GM12878 (cell line): ENCODE results near the gene FRRS1L. TPM values are rescaled to one million over a fixed set of nuclear protein-coding genes. Genes with fewer than 3 reads are reported as not detected.

Experiments used
- ATAC-seq: fragments of 200-7000 bp; cut with Tn5 transposase; 3 replicates; pipeline ENCODE4 v1.9.1; 2020; ENCODE audit warnings: mild to moderate bottlenecking, moderate library complexity
- BruUV-seq: library from RNA; stranded (reverse); fragments of 400-500 nt; replicated peaks from 2 replicates; lab custom pipeline; 2021; lab: Mats Ljungman, UMichigan
- CTCF ChIA-PET: fragments of 300-600 bp; sonication (Branson Sonifier 250); formaldehyde crosslinking; extraction: SDS; loops from one replicate; lab custom pipeline; 2021; ENCODE audit warnings: inconsistent platforms; lab: Yijun Ruan, JAX
- POLR2A ChIA-PET: fragments of 350-600 bp; formaldehyde crosslinking; extraction: SDS; loops from one replicate; lab custom pipeline; 2021; ENCODE audit warnings: inconsistent platforms; lab: Charles Lee
- RAD21 ChIA-PET: fragments of 300-600 bp; sonication (Branson Sonifier 250); formaldehyde crosslinking; loops from one replicate; lab custom pipeline; 2023; ENCODE audit warnings: antibody characterized with exemption; ENCODE audit not compliant: unreplicated experiment; lab: Charles Lee
- SMC1A ChIA-PET: fragments of 300-600 bp; sonication (Branson Sonifier 250); formaldehyde crosslinking; loops from one replicate; lab custom pipeline; 2023; ENCODE audit not compliant: unreplicated experiment, uncharacterized antibody; lab: Charles Lee
- DNase-seq: peaks from one replicate; pipeline ENCODE4 v3.0.0-alpha.2; 2011; ENCODE audit warnings: low read depth, low spot score
- FAIRE-seq: peaks from 3 replicates; lab custom pipeline; 2011; peaks lifted over from hg19 to GRCh38; lab: Jason Lieb, UNC
- H2AFZ ChIP-seq: 2 replicates; pipeline ENCODE4 v1.6.0; 2011; ENCODE audit warnings: low read depth, low read length, control low read depth; ENCODE audit not compliant: control insufficient read depth
- H3K27ac ChIP-seq: 2 replicates; pipeline ENCODE4 v1.5.1; 2011; ENCODE audit warnings: control low read depth; ENCODE audit not compliant: control insufficient read depth, insufficient read depth
- H3K27me3 ChIP-seq, 2 experiments: replicated peaks in 1 of 2; 2 replicates each; pipeline versions ENCODE4 v1.6.0 to v1.6.1; 2011; ENCODE audit warnings: low read length in 1 of 2; ENCODE audit not compliant: control insufficient read depth in 2 of 2, insufficient read depth in 2 of 2
- H3K36me3 ChIP-seq, 2 experiments: 2 replicates each; pipeline ENCODE4 v1.5.1; 2011; ENCODE audit warnings: low read length in 1 of 2; ENCODE audit not compliant: control insufficient read depth in 2 of 2, insufficient read depth in 2 of 2
- H3K4me1 ChIP-seq: 2 replicates; pipeline ENCODE4 v1.6.1; 2011; ENCODE audit warnings: mild to moderate bottlenecking, low read length, moderate library complexity, mixed read lengths; ENCODE audit not compliant: control insufficient read depth, insufficient read depth
- H3K4me2 ChIP-seq: 2 replicates; pipeline ENCODE4 v1.6.0; 2011; ENCODE audit warnings: control low read depth; ENCODE audit not compliant: control insufficient read depth, insufficient read depth
- H3K4me3 ChIP-seq: fragments of 200-600 bp; sonication (generic); 2 replicates; pipeline ENCODE4 v1.5.1; 2016
- H3K79me2 ChIP-seq: 2 replicates; pipeline ENCODE4 v1.6.0; 2011; ENCODE audit warnings: low read length; ENCODE audit not compliant: control insufficient read depth, insufficient read depth
- H3K9ac ChIP-seq: 2 replicates; pipeline ENCODE4 v1.8.0; 2011; ENCODE audit warnings: low read length, control low read depth, mixed read lengths; ENCODE audit not compliant: control insufficient read depth, insufficient read depth
- H3K9me3 ChIP-seq: replicated peaks from 3 replicates; pipeline ENCODE4 v1.5.1; 2011; ENCODE audit warnings: mild to moderate bottlenecking, low read length; ENCODE audit not compliant: control insufficient read depth, insufficient read depth
- H4K20me1 ChIP-seq: 2 replicates; pipeline ENCODE4 v1.6.0; 2011; ENCODE audit not compliant: control insufficient read depth, insufficient read depth
- LARP7 ChIP-seq: fragments of 450-650 bp; IDR thresholded peaks from 2 replicates; pipeline ENCODE4 v1.6.1; 2017; ENCODE audit warnings: mild to moderate bottlenecking
- NFYB ChIP-seq: IDR thresholded peaks from 2 replicates; pipeline ENCODE4 v1.6.1; 2011; ENCODE audit warnings: low read depth, mild to moderate bottlenecking, low read length, improper control_type of control experiment, moderate library complexity; ENCODE audit not compliant: insufficient read depth
- NR2C1 ChIP-seq: fragments of 450-650 bp; IDR thresholded peaks from 2 replicates; pipeline ENCODE4 v1.6.1; 2017; ENCODE audit warnings: antibody characterized with exemption, mild to moderate bottlenecking, moderate library complexity
- SMAD1 ChIP-seq: fragments of 450-650 bp; IDR thresholded peaks from 2 replicates; pipeline ENCODE4 v1.6.1; 2018; ENCODE audit warnings: mild to moderate bottlenecking, low read depth; ENCODE audit not compliant: partially characterized antibody
- WGBS: methylation state at CpG from one replicate; pipeline ENCODE4 v1.1.6; 2016; ENCODE audit warnings: low lambda C conversion rate; ENCODE audit not compliant: insufficient replicate concordance, insufficient coverage; ENCODE audit errors: missing lambda C conversion rate; 5-methylcytosine and 5-hydroxymethylcytosine counted together
- in situ Hi-C: fragments of 300-500 bp; cut with MboI; formaldehyde crosslinking; loops from 9 replicates; pipeline ENCODE4 v1.14.3; 2018; ENCODE audit warnings: mixed read lengths
- intact Hi-C: fragments of 100-400 bp; cut with micrococcal nuclease; formaldehyde crosslinking; loops from one replicate; pipeline ENCODE4 v1.14.2; 2022; ENCODE audit not compliant: unreplicated experiment
- polyA plus RNA-seq, 11 experiments: library from polyadenylated mRNA; depleted of rRNA in 4 of 11; unstranded in 6 of 11; stranded (reverse) in 5 of 11; fragments of >200 nt; fragmentation: Nextera tagmentation in 4 of 11; fragmentation: Illumina TruSeq in 1 of 11; extraction: Ambion mirVana in 4 of 11; extraction: Trizol in 1 of 11; gene quantifications; 1 replicate in 1 of 11; 2 replicates in 10 of 11; pipeline versions ENCODE4 v1.2.1 to v1.2.3, GENCODE V29; 2011 to 2016; ENCODE audit warnings: inconsistent platforms in 2 of 11, missing spikeins in 2 of 11, low read depth in 1 of 11
- total RNA-seq, 4 experiments: library from RNA; depleted of rRNA in 3 of 4; stranded (reverse); fragments of >200 nt in 3 of 4; fragmentation: Illumina TruSeq in 1 of 4; extraction: Trizol in 1 of 4; gene quantifications; 2 replicates each; pipeline versions ENCODE4 v1.2.1 to v1.2.3, GENCODE V29; 2013 to 2021
- TF ChIP-seq, protein P1 (sequence below): IDR thresholded peaks from 2 replicates; pipeline ENCODE4 v1.6.1; 2012; ENCODE audit warnings: low read length, inconsistent platforms
- TF ChIP-seq, protein P2 (sequence below): fragments of 450-650 bp; IDR thresholded peaks from 2 replicates; pipeline ENCODE4 v1.6.1; 2016; ENCODE audit warnings: mild to moderate bottlenecking
- TF ChIP-seq, protein P3 (sequence below), 3 experiments: IDR thresholded peaks in 2 of 3; conservative IDR thresholded peaks in 1 of 3; 2 replicates each; pipeline ENCODE4 v1.5.1; 2011; ENCODE audit warnings: low read depth in 3 of 3, low read length in 3 of 3, mild to moderate bottlenecking in 3 of 3, control low read depth in 2 of 3, moderate library complexity in 2 of 3, inconsistent platforms in 1 of 3, mixed read lengths in 1 of 3; ENCODE audit not compliant: control insufficient read depth in 2 of 3, insufficient read depth in 1 of 3; ENCODE audit errors: extremely low read depth in 1 of 3

The FRRS1L gene
- total and polyA plus RNA-seq, 10 of the 15 experiments (the other 5 are each of a cell fraction or from before 2014, with no cell fraction given): not detected

- no peak for TF ChIP-seq NR2C1
- TF ChIP-seq, protein P1, sequence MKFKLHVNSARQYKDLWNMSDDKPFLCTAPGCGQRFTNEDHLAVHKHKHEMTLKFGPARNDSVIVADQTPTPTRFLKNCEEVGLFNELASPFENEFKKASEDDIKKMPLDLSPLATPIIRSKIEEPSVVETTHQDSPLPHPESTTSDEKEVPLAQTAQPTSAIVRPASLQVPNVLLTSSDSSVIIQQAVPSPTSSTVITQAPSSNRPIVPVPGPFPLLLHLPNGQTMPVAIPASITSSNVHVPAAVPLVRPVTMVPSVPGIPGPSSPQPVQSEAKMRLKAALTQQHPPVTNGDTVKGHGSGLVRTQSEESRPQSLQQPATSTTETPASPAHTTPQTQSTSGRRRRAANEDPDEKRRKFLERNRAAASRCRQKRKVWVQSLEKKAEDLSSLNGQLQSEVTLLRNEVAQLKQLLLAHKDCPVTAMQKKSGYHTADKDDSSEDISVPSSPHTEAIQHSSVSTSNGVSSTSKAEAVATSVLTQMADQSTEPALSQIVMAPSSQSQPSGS: no peak
- TF ChIP-seq SMAD1: no peak
- DNase-seq: no peak
- Histone ChIP-seq H3K4me1 (no peaks in the 10 kb centered on the region), H2AFZ (no peak overlapping the region), H3K4me3 (no peak overlapping the region), H3K36me3 (no peaks in the 10 kb centered on the region), H3K79me2 (no peaks in the 10 kb centered on the region), H3K27me3 (peaks cover 2 to 5% of the 10 kb centered on the region in 2 experiments; a peak in 3 of 4 replicates), H3K9me3 (no peaks in the 10 kb centered on the region), H3K27ac (no peak overlapping the region), H4K20me1 (no peaks in the 10 kb centered on the region), H3K9ac (no peak overlapping the region), H3K4me2 (no peak overlapping the region)
- WGBS: 39% methylated on average over 5 of the region's 5 CpGs
- ATAC-seq: no peak
- FAIRE-seq: no peak
- BruUV-seq: no TSS peak
- in situ Hi-C loops: no loop called here
- RAD21 ChIA-PET: no interaction called here
- POLR2A ChIA-PET: interaction anchor here (0.6 kb wide), 1 partner anchor 11 kb away, joined by 3 read pairs; no protein-coding TSS in a partner anchor
- SMC1A ChIA-PET: no interaction called here
- intact Hi-C loops: no loop called here
- CTCF ChIA-PET: interaction anchor here (0.9 to 1.4 kb wide), 4 partner anchors 15 to 323 kb away, joined by 3 to 4 read pairs (median 3); no protein-coding TSS in a partner anchor
These were observed 32.6 kb upstream of the FRRS1L start for GRCh38 chr9:109199676-109200075.

DNA sequence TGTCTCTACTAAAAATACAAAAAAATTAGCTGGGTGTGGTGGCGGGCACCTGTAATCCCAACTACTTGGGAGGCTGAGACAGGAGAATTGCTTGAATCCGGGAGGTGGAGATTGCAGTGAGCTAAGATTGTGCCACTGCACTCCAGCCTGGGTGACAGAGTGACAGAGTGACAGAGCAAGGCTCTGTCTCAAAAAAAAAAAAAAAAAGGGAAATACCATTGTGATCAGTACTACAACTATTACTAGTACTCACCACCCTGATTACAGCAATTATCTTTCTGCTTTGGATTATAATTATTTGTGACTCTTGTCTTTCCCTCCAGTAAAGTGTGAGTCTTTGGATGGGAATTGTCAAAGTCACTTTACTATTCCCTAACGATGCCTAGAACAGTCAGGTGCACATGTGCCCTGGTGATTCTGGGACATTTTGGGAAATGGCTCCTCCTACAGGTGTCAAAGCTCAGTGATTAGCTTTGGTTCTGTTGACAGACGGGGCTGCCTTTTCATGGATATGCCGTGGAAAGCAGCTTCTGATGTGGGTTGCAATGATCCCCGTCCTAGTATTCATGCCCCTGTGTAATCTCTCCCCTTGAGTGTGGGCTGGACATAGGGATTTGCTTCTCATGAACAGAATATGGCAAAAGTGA, 31.8 kb upstream of the FRRS1L start:
- no TSS peak for BruUV-seq
- ATAC-seq: peak; percentile 40; the same call in 2 of the 3 replicates
- intact Hi-C loops: no loop called here
- TF ChIP-seq, protein P2, sequence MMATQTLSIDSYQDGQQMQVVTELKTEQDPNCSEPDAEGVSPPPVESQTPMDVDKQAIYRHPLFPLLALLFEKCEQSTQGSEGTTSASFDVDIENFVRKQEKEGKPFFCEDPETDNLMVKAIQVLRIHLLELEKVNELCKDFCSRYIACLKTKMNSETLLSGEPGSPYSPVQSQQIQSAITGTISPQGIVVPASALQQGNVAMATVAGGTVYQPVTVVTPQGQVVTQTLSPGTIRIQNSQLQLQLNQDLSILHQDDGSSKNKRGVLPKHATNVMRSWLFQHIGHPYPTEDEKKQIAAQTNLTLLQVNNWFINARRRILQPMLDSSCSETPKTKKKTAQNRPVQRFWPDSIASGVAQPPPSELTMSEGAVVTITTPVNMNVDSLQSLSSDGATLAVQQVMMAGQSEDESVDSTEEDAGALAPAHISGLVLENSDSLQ: 0 out of 2 replicates have a peak, but pooled peaks have one; percentile 9
- no peak for TF ChIP-seq NFYB
- no peak for TF ChIP-seq LARP7
- TF ChIP-seq, protein P3, sequence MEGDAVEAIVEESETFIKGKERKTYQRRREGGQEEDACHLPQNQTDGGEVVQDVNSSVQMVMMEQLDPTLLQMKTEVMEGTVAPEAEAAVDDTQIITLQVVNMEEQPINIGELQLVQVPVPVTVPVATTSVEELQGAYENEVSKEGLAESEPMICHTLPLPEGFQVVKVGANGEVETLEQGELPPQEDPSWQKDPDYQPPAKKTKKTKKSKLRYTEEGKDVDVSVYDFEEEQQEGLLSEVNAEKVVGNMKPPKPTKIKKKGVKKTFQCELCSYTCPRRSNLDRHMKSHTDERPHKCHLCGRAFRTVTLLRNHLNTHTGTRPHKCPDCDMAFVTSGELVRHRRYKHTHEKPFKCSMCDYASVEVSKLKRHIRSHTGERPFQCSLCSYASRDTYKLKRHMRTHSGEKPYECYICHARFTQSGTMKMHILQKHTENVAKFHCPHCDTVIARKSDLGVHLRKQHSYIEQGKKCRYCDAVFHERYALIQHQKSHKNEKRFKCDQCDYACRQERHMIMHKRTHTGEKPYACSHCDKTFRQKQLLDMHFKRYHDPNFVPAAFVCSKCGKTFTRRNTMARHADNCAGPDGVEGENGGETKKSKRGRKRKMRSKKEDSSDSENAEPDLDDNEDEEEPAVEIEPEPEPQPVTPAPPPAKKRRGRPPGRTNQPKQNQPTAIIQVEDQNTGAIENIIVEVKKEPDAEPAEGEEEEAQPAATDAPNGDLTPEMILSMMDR (IDR thresholded peaks at IDR 0.05 in 2 of 3, conservative IDR thresholded peaks at IDR 0.05 in 1 of 3; ENCODE audit: control insufficient read depth in 2 of 3, extremely low read depth in 1 of 3, insufficient read depth in 1 of 3, low read depth in 3 of 3, low read length in 3 of 3): peak; percentile 16 to 29 (median 29); a peak in 3 of 6 replicates

More for the DNA sequence above, 31.8 kb upstream of the FRRS1L start:
- in situ Hi-C loops: no loop called here
- Histone ChIP-seq H3K4me3 (no peak overlapping the region), H3K9ac (no peak overlapping the region), H2AFZ (no peak overlapping the region), H4K20me1 (no peaks in the 10 kb centered on the region), H3K4me1 (no peaks in the 10 kb centered on the region), H3K36me3 (no peaks in the 10 kb centered on the region), H3K9me3 (no peaks in the 10 kb centered on the region), H3K27me3 (peaks cover 2 to 5% of the 10 kb centered on the region in 2 experiments; a peak in 3 of 4 replicates), H3K79me2 (no peaks in the 10 kb centered on the region), H3K27ac (no peak overlapping the region), H3K4me2 (no peak overlapping the region)
- RAD21 ChIA-PET: no interaction called here
- FAIRE-seq (no peak), DNase-seq (no peak)
- 29% methylated on average over 6 of the region's 6 CpGs for WGBS
- CTCF ChIA-PET: interaction anchor here (0.6 to 1.4 kb wide), 7 partner anchors 14 to 309 kb away, joined by 3 to 5 read pairs (median 3); no protein-coding TSS in a partner anchor
- POLR2A ChIA-PET: no interaction called here
- SMC1A ChIA-PET: interaction anchor here (1.0 kb wide), 1 partner anchor 271 kb away, joined by 4 read pairs; no protein-coding TSS in a partner anchor
